Measurements from ENCODE around the gene GMNN.

Gene GMNN

GRCh38 chr6:24797596-24798216 is 23.0 kb downstream of the GMNN start:
- H3K9me3 Mint-ChIP-seq: no peaks in the 10 kb centered on the region
- H3K27me3 Mint-ChIP-seq (ENCODE audit: low read depth, poor library complexity): peaks cover 3% of the 10 kb centered on the region
- TF ChIP-seq, protein P1, sequence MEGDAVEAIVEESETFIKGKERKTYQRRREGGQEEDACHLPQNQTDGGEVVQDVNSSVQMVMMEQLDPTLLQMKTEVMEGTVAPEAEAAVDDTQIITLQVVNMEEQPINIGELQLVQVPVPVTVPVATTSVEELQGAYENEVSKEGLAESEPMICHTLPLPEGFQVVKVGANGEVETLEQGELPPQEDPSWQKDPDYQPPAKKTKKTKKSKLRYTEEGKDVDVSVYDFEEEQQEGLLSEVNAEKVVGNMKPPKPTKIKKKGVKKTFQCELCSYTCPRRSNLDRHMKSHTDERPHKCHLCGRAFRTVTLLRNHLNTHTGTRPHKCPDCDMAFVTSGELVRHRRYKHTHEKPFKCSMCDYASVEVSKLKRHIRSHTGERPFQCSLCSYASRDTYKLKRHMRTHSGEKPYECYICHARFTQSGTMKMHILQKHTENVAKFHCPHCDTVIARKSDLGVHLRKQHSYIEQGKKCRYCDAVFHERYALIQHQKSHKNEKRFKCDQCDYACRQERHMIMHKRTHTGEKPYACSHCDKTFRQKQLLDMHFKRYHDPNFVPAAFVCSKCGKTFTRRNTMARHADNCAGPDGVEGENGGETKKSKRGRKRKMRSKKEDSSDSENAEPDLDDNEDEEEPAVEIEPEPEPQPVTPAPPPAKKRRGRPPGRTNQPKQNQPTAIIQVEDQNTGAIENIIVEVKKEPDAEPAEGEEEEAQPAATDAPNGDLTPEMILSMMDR (IDR thresholded peaks at IDR 0.05): no peak
- H3K4me3 Mint-ChIP-seq: no peak overlapping the region
- DNase-seq: no peak
- peaks cover 8% of the 10 kb centered on the region for H3K4me1 Mint-ChIP-seq
- no peak overlapping the region for H3K27ac Mint-ChIP-seq
- no peaks in the 10 kb centered on the region for H3K36me3 Mint-ChIP-seq (ENCODE audit: low read depth)

DNA sequence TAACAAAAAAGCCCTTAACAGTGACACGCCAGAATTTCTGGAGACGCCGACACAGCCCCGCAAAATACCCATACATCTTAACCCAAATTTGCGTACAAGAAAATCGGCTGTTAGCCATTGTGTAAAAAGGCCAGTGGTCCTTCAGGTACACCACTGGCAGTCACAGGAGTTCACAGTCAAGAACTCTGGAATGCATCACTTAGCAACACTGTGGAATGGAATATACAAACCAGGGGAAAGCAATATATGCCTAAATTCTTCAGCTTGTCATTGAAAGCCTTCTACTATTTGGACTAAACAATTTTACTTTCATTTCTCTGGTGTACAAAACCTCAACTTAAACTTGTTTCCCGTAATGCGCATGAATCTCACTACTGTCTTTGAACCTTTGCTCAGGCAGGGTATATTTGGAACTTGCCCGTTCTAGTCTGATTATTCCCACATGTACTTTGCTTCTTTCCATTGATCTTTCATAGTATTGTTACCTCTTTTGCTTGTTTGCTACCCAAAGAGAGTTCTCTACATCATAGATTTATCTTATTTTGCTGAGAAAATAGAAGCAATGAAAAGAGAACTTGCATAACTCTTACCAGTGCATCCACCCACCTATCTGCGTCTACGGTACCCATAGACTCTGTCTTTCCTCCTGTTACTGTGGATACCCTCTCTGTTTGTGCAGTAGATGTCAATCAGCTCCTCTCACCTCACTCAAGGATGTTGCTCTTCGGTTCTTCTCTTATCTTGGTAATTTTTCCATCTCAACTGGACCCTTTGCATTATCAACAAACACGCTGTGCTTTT is 24.2 kb downstream of the GMNN start, which contains the start of gene ARMH2:
Gene ARMH2, minus strand, starts transcription at position 178 of the 801 bp plus-strand sequence. Its CDS starts 60 bp downstream, at position 118.
- H3K4me3 Mint-ChIP-seq: no peak within 1 kb of the TSS
- peaks cover 8% of the 10 kb centered on the region for H3K4me1 Mint-ChIP-seq
- TF ChIP-seq, protein P1 (IDR thresholded peaks at IDR 0.05): no peak
- no peaks in the 10 kb centered on the region for H3K36me3 Mint-ChIP-seq (ENCODE audit: low read depth)
- no peak for DNase-seq
- peak within 1 kb of the TSS; percentile 12 for H3K27ac Mint-ChIP-seq
- H3K27me3 Mint-ChIP-seq (ENCODE audit: low read depth, poor library complexity): peaks cover 3% of the 10 kb centered on the region
- H3K9me3 Mint-ChIP-seq: no peaks in the 10 kb centered on the region

DNA sequence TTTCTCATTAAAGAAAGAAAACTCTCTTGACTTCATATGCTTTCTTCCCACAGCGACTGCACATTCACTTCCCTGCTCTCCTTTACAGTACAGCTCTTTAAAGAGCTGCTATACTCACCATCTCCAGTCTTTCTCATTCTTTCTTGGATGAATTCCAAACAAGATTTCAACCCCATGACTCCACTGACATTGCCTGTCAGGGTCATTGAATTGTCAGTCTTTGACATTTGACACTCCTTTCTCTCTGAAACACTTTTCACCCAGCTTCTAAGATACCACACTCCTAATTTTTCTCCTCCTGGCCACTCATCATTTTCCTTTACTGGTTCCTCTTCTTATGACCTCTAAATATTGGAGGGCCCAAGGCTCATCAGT is 24.8 kb downstream of the GMNN start:
- H3K27me3 Mint-ChIP-seq (ENCODE audit: low read depth, poor library complexity): peaks cover 3% of the 10 kb centered on the region
- no peak for DNase-seq
- no peak overlapping the region for H3K4me3 Mint-ChIP-seq
- no peaks in the 10 kb centered on the region for H3K36me3 Mint-ChIP-seq (ENCODE audit: low read depth)
- TF ChIP-seq, protein P1 (IDR thresholded peaks at IDR 0.05): no peak
- peaks cover 8% of the 10 kb centered on the region for H3K4me1 Mint-ChIP-seq
- peak overlapping the region; percentile 12 for H3K27ac Mint-ChIP-seq
- H3K9me3 Mint-ChIP-seq: no peaks in the 10 kb centered on the region

GRCh38 chr6:24802271-24803059 is 27.7 kb downstream of the GMNN start:
- H3K4me3 Mint-ChIP-seq: no peak overlapping the region
- peaks cover 6% of the 10 kb centered on the region for H3K27me3 Mint-ChIP-seq (ENCODE audit: low read depth, poor library complexity)
- no peak overlapping the region for H3K27ac Mint-ChIP-seq
- DNase-seq: no peak
- H3K4me1 Mint-ChIP-seq: peaks cover 8% of the 10 kb centered on the region
- H3K36me3 Mint-ChIP-seq (ENCODE audit: low read depth): no peaks in the 10 kb centered on the region
- H3K9me3 Mint-ChIP-seq: no peaks in the 10 kb centered on the region
- TF ChIP-seq, protein P1 (IDR thresholded peaks at IDR 0.05): no peak

GRCh38 chr6:24807584-24807983 is 32.8 kb downstream of the GMNN start:
- no peaks in the 10 kb centered on the region for H3K4me1 Mint-ChIP-seq
- TF ChIP-seq, protein P1 (IDR thresholded peaks at IDR 0.05): no peak
- peaks cover 6% of the 10 kb centered on the region for H3K27me3 Mint-ChIP-seq (ENCODE audit: low read depth, poor library complexity)
- H3K36me3 Mint-ChIP-seq (ENCODE audit: low read depth): no peaks in the 10 kb centered on the region
- no peaks in the 10 kb centered on the region for H3K9me3 Mint-ChIP-seq
- no peak overlapping the region for H3K4me3 Mint-ChIP-seq
- H3K27ac Mint-ChIP-seq: no peak overlapping the region
- no peak for DNase-seq
